ENCODE measurements around the gene FHIT. TPM values are rescaled to one million over a fixed set of nuclear protein-coding genes. Genes with fewer than 3 reads are reported as not detected.

The FHIT gene
- total RNA-seq, 4 donors from 2014 or later: 7.5 to 20.1 (median 13.5) TPM

GRCh38 chr3:61201071-61201470 is 50.2 kb downstream of the FHIT start:
- in situ Hi-C loops (cut with MboI; ENCODE audit: low pct_ligation_motif_present in 1 of 4, low pct_unique_long_range_greater_than_20kb in 1 of 4, low sequenced_read_pairs in 3 of 4) (no loop called here), intact Hi-C loops (cut with DNase I; ENCODE audit: low total_unique reads) (no loop called here)
- Histone ChIP-seq H3K36me3 (no peaks in the 10 kb centered on the region), H3K4me3 (no peak overlapping the region), H3K27me3 (no peaks in the 10 kb centered on the region), H3K9me3 (no peaks in the 10 kb centered on the region), H3K27ac (no peak overlapping the region), H3K4me1 (peaks cover 0 to 8% (median 0%) of the 10 kb centered on the region in 4 donors)
- no peak for DNase-seq
- WGBS, 2 donors (ENCODE audit: low coverage in 1 of 2): 81 to 87% methylated on average over 3 of the region's 3 CpGs
- TF ChIP-seq CTCF (IDR thresholded peaks at IDR 0.05) (no peak), EP300 (IDR thresholded peaks at IDR 0.05; ENCODE audit: low read depth) (no peak), POLR2A (IDR thresholded peaks at IDR 0.05) (no peak), POLR2AphosphoS5 (IDR thresholded peaks at IDR 0.05) (no peak)

- Histone ChIP-seq H3K9me3 (no peaks in the 10 kb centered on the region), H3K4me3 (no peak overlapping the region), H3K27ac (no peak overlapping the region), H3K4me1 (peaks cover 0 to 8% (median 0%) of the 10 kb centered on the region in 4 donors), H3K36me3 (no peaks in the 10 kb centered on the region), H3K27me3 (no peaks in the 10 kb centered on the region)
- intact Hi-C loops (cut with DNase I; ENCODE audit: low total_unique reads) (no loop called here), in situ Hi-C loops (cut with MboI; ENCODE audit: low pct_ligation_motif_present in 1 of 4, low pct_unique_long_range_greater_than_20kb in 1 of 4, low sequenced_read_pairs in 3 of 4) (no loop called here)
- no peak for TF ChIP-seq EP300 (IDR thresholded peaks at IDR 0.05; ENCODE audit: low read depth)
- no peak for TF ChIP-seq CTCF (IDR thresholded peaks at IDR 0.05)
- no peak for TF ChIP-seq POLR2A (IDR thresholded peaks at IDR 0.05)
- TF ChIP-seq POLR2AphosphoS5 (IDR thresholded peaks at IDR 0.05): no peak
- no peak for DNase-seq
Observed at GRCh38 chr3:61200270-61200669, 51.0 kb downstream of the FHIT start.

GRCh38 chr3:61199843-61200242 is 51.4 kb downstream of the FHIT start:
- no peaks in the 10 kb centered on the region for H3K27me3 ChIP-seq
- H3K4me1 ChIP-seq: peaks cover 0 to 12% (median 0%) of the 10 kb centered on the region in 4 donors
- intact Hi-C loops (cut with DNase I; ENCODE audit: low total_unique reads): no loop called here
- H3K27ac ChIP-seq: no peak overlapping the region
- in situ Hi-C loops (cut with MboI; ENCODE audit: low pct_ligation_motif_present in 1 of 4, low pct_unique_long_range_greater_than_20kb in 1 of 4, low sequenced_read_pairs in 3 of 4): no loop called here
- DNase-seq: no peak
- no peaks in the 10 kb centered on the region for H3K36me3 ChIP-seq
- no peaks in the 10 kb centered on the region for H3K9me3 ChIP-seq
- TF ChIP-seq CTCF (IDR thresholded peaks at IDR 0.05) (no peak), EP300 (IDR thresholded peaks at IDR 0.05; ENCODE audit: low read depth) (no peak), POLR2A (IDR thresholded peaks at IDR 0.05) (no peak), POLR2AphosphoS5 (IDR thresholded peaks at IDR 0.05) (no peak)
- WGBS, 2 donors (ENCODE audit: low coverage in 1 of 2): 78 to 89% methylated on average over 2 of the region's 2 CpGs
- no peak overlapping the region for H3K4me3 ChIP-seq

GRCh38 chr3:61194892-61195538 is 56.2 kb downstream of the FHIT start:
- Histone ChIP-seq H3K4me1 (peaks cover 0 to 11% (median 0%) of the 10 kb centered on the region in 4 donors), H3K27ac (no peak overlapping the region), H3K36me3 (no peaks in the 10 kb centered on the region), H3K4me3 (no peak overlapping the region), H3K9me3 (no peaks in the 10 kb centered on the region), H3K27me3 (no peaks in the 10 kb centered on the region)
- DNase-seq: no peak
- TF ChIP-seq POLR2A (IDR thresholded peaks at IDR 0.05) (no peak), POLR2AphosphoS5 (IDR thresholded peaks at IDR 0.05) (no peak), CTCF (IDR thresholded peaks at IDR 0.05) (no peak), EP300 (IDR thresholded peaks at IDR 0.05; ENCODE audit: low read depth) (no peak)
- in situ Hi-C loops (cut with MboI; ENCODE audit: low pct_ligation_motif_present in 1 of 4, low pct_unique_long_range_greater_than_20kb in 1 of 4, low sequenced_read_pairs in 3 of 4): no loop called here
- WGBS, 2 donors (ENCODE audit: low coverage in 1 of 2): 54 to 55% methylated on average over 3 to 4 of the region's 4 CpGs
- intact Hi-C loops (cut with DNase I; ENCODE audit: low total_unique reads): no loop called here

Measured in transverse colon (tissue), 4 donors.